Caco-2 (cell line): ENCODE results near the gene MON1A. TPM values are rescaled to one million over a fixed set of nuclear protein-coding genes. Genes with fewer than 3 reads are reported as not detected.
"Not testable (repeated sequence)": the region's sequence is repeated elsewhere in the genome, so short reads cannot be mapped to it uniquely, and the experiment has no call there.

ENCODE experiments used
- BruUV-seq: library from RNA; stranded (reverse); fragments of 400-500 nt; replicated peaks from 2 replicates; lab custom pipeline; 2021; lab: Mats Ljungman, UMichigan
- CTCF ChIA-PET: fragments of 300-600 bp; sonication (Branson Sonifier 250); formaldehyde crosslinking; loops from one replicate; lab custom pipeline; 2022; ENCODE audit warnings: antibody characterized with exemption; lab: Charles Lee
- POLR2A ChIA-PET: fragments of 300-600 bp; sonication (Branson Sonifier 250); formaldehyde crosslinking; loops from one replicate; lab custom pipeline; 2022; ENCODE audit warnings: antibody characterized with exemption; lab: Charles Lee
- DNase-seq, 2 experiments: peaks; one replicate each; pipeline versions ENCODE4 v3.0.0 to v3.0.0-alpha.2; 2020 to 2022
- H3K27me3 ChIP-seq: replicated peaks from 2 replicates; pipeline ENCODE4 v1.6.0; 2011; ENCODE audit warnings: low read length; ENCODE audit not compliant: control insufficient read depth, insufficient read depth
- H3K36me3 ChIP-seq: 2 replicates; pipeline ENCODE4 v1.5.1; 2011; ENCODE audit warnings: low read length; ENCODE audit not compliant: control insufficient read depth, insufficient read depth
- H3K4me1 ChIP-seq: fragments of 250-450 bp; sonication (Bioruptor Pico); 2 replicates; pipeline ENCODE4 v1.5.1; 2020; ENCODE audit warnings: mild to moderate bottlenecking
- H3K4me3 ChIP-seq: 2 replicates; pipeline ENCODE4 v1.5.1; 2011; ENCODE audit warnings: low read depth, mild to moderate bottlenecking, control low read depth, low read length
- H3K9me3 ChIP-seq: fragments of 250-450 bp; sonication (Bioruptor Pico); 2 replicates; pipeline ENCODE4 v1.5.1; 2020; ENCODE audit warnings: mild to moderate bottlenecking, moderate library complexity
- H3K27ac Mint-ChIP-seq: one replicate; pipeline ENCODE4 v1.8.0; 2022; ENCODE audit warnings: mixed read lengths; ENCODE audit not compliant: unreplicated experiment
- H3K27me3 Mint-ChIP-seq: one replicate; pipeline ENCODE4 v1.8.0; 2022; ENCODE audit warnings: mixed read lengths; ENCODE audit not compliant: insufficient read depth, unreplicated experiment
- H3K36me3 Mint-ChIP-seq: one replicate; pipeline ENCODE4 v1.8.0; 2022; ENCODE audit warnings: mild to moderate bottlenecking, mixed read lengths; ENCODE audit not compliant: insufficient read depth, unreplicated experiment
- H3K4me1 Mint-ChIP-seq: one replicate; pipeline ENCODE4 v1.8.0; 2022; ENCODE audit warnings: low read depth, mixed read lengths; ENCODE audit not compliant: unreplicated experiment
- H3K4me3 Mint-ChIP-seq: one replicate; pipeline ENCODE4 v1.8.0; 2022; ENCODE audit warnings: mild to moderate bottlenecking, moderate library complexity, mixed read lengths; ENCODE audit not compliant: unreplicated experiment
- H3K9me3 Mint-ChIP-seq: one replicate; pipeline ENCODE4 v1.8.0; 2022; ENCODE audit warnings: mixed read lengths; ENCODE audit not compliant: unreplicated experiment
- intact Hi-C: fragments of 100-400 bp; cut with micrococcal nuclease; formaldehyde crosslinking; loops from one replicate; pipeline ENCODE4 v1.10.0; 2022; ENCODE audit not compliant: unreplicated experiment
- total RNA-seq: library from RNA; stranded (reverse); gene quantifications from 2 replicates; pipeline ENCODE4 v1.2.3, GENCODE V29; 2022
- TF ChIP-seq, protein P1 (sequence below), 2 experiments: fragments of 200-600 bp in 1 of 2; IDR thresholded peaks; 1 replicate in 1 of 2; 2 replicates in 1 of 2; pipeline versions ENCODE4 v1.5.1 to v1.8.0; 2011 to 2022; ENCODE audit warnings: antibody characterized with exemption in 1 of 2, control low read depth in 1 of 2, inconsistent platforms in 1 of 2, low read depth in 1 of 2, low read length in 1 of 2, mild to moderate bottlenecking in 1 of 2, moderate library complexity in 1 of 2; ENCODE audit not compliant: insufficient read depth in 1 of 2, severe bottlenecking in 1 of 2, unreplicated experiment in 1 of 2

Gene MON1A
- total RNA-seq, 1 experiment from 2014 or later: 7.7 TPM

DNA sequence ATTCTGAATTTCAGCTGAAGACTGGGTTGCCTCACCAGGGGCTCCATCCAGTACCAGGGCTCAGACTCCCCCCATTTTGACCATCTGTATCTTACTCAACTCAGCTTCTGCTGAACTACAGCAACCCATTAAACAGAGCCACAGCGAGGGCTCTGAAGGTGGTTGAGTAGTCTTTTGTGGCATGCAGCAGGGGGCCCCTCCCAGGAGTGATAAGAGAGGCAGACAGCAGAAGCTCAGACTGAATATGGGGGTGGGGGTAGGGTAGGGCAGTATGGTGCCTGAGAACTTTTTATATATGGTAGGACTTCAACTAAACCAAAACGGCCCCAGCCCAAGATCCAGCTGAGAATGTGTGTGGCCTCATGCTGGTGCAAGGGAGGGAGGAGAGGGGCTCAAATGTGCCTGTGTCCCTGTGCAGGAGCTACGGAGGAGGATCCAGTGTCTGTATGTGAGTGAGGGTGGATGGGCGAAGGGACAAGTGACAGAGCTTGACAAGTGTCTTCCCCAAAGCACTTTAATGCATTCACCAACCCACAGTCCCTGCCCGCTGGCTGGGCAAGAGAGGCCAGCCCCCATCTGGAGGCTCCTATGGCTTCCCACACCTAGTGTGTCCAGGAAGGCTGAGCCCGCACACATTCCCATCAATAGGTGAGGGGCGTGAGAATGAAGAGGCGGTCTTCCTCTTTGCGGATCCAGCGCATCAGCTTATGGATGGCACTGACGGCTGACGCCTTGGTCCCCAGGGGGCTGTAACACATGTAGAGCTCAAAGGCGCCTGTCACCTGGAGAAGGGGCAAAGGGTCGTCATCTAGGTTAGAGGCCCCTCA, 21.0 kb downstream of the MON1A start:
- TF ChIP-seq, protein P1, sequence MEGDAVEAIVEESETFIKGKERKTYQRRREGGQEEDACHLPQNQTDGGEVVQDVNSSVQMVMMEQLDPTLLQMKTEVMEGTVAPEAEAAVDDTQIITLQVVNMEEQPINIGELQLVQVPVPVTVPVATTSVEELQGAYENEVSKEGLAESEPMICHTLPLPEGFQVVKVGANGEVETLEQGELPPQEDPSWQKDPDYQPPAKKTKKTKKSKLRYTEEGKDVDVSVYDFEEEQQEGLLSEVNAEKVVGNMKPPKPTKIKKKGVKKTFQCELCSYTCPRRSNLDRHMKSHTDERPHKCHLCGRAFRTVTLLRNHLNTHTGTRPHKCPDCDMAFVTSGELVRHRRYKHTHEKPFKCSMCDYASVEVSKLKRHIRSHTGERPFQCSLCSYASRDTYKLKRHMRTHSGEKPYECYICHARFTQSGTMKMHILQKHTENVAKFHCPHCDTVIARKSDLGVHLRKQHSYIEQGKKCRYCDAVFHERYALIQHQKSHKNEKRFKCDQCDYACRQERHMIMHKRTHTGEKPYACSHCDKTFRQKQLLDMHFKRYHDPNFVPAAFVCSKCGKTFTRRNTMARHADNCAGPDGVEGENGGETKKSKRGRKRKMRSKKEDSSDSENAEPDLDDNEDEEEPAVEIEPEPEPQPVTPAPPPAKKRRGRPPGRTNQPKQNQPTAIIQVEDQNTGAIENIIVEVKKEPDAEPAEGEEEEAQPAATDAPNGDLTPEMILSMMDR (IDR thresholded peaks at IDR 0.05; ENCODE audit: insufficient read depth in 1 of 2, low read depth in 1 of 2, low read length in 1 of 2, severe bottlenecking in 1 of 2, unreplicated experiment in 1 of 2): no peak
- Mint-ChIP-seq H3K27ac (no peak overlapping the region), H3K9me3 (no peaks in the 10 kb centered on the region), H3K4me1 (peaks cover 7% of the 10 kb centered on the region), H3K4me3 (no peak overlapping the region), H3K36me3 (peaks cover 10% of the 10 kb centered on the region), H3K27me3 (no peaks in the 10 kb centered on the region)
- Histone ChIP-seq H3K9me3 (no peaks in the 10 kb centered on the region), H3K36me3 (no peaks in the 10 kb centered on the region), H3K4me3 (no peak overlapping the region), H3K27me3 (no peaks in the 10 kb centered on the region), H3K4me1 (peaks cover 39% of the 10 kb centered on the region)
- no peak for DNase-seq
- intact Hi-C loops: loop anchor here (5.0 kb wide), 1 partner anchor 206 kb away; no protein-coding TSS in a partner anchor
- CTCF ChIA-PET: interaction anchor here (1.3 to 1.7 kb wide), 2 partner anchors 67 to 69 kb away, joined by 4 to 8 read pairs; no protein-coding TSS in a partner anchor
- POLR2A ChIA-PET: no interaction called here
- BruUV-seq: no TSS peak

DNA sequence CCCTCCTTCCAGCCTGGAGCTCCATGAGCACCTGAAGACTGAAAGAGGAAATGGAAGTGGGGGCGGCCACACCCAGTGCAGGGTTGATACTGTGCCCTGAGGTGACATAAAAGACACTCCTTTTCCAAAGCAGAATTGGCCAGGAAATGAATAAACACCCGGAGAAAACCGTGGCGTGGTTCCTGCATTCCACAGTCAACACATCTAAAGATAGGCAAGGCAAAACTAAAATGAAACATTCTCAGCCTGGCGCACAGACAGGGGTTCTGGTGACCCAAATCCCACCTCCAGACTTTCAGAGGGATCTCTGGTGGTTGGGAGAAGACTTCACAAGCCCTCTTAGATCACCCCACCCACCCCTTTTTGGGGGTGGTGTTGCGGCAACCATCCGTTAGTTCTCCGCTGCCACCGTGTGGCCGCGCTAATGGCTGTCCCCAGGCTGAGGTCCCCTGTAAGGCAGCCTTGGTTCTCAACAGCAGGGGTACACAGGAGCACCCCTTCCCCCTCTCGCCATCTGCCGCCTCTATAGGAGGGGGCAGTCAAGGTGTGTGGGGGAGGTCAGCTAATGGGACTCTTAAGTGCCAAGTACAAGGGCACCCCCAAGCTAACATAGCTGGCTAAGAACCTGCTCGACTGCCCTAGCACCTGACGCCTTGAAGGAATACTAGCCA, 23.4 kb downstream of the MON1A start:
- ChIA-PET POLR2A (interaction anchor here (0.6 kb wide), 1 partner anchor 120 kb away, joined by 11 read pairs; the partner anchor contains the start of gene IP6K1), CTCF (interaction anchor here (0.5 to 1.5 kb wide), 7 partner anchors 13 to 143 kb away, joined by 3 to 12 read pairs (median 4); partner anchors contain the start of genes INKA1 and MON1A)
- Mint-ChIP-seq H3K27me3 (no peaks in the 10 kb centered on the region), H3K4me1 (peaks cover 7% of the 10 kb centered on the region), H3K4me3 (peak overlapping the region; percentile 58), H3K9me3 (no peaks in the 10 kb centered on the region), H3K27ac (peak overlapping the region; percentile 71), H3K36me3 (peaks cover 10% of the 10 kb centered on the region)
- BruUV-seq: no TSS peak
- intact Hi-C loops: loop anchor here (1.0 to 5.0 kb wide), 5 partner anchors 23 to 204 kb away; partner anchors contain the start of gene MON1A
- Histone ChIP-seq H3K4me3 (no peak overlapping the region), H3K4me1 (peaks cover 46% of the 10 kb centered on the region), H3K27me3 (no peaks in the 10 kb centered on the region), H3K36me3 (no peaks in the 10 kb centered on the region), H3K9me3 (no peaks in the 10 kb centered on the region)
- TF ChIP-seq, protein P1 (IDR thresholded peaks at IDR 0.05; ENCODE audit: insufficient read depth in 1 of 2, low read depth in 1 of 2, low read length in 1 of 2, severe bottlenecking in 1 of 2, unreplicated experiment in 1 of 2): peak; percentile 69 to 90
- peak; percentile 63 to 72 for DNase-seq

DNA sequence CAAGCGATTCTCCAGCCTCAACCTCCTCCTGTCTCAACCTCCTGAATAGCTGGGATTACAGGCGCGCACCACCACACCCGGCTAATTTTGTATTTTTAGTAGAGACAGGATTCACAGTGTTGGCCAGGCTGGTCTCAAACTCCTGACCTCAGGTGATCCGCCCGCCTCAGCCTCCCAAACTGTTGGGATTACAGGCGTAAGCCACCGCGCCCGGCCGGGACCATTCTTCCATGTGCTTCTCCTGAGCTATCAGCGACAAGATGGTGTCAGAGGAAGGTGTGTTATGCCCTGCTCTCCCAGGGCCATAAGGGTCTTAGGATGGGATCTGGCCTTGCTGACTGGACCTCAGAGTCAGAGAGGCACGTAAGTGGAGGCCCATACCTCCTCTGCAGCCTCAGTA, 25.2 kb downstream of the MON1A start:
- not testable (repeated sequence) for H3K36me3 ChIP-seq, H3K27me3 Mint-ChIP-seq, DNase-seq, H3K9me3 ChIP-seq, H3K36me3 Mint-ChIP-seq, H3K4me1 Mint-ChIP-seq, BruUV-seq, H3K9me3 Mint-ChIP-seq, H3K4me3 ChIP-seq, H3K27me3 ChIP-seq
- intact Hi-C loops: loop anchor here (5.0 kb wide), 1 partner anchor 47 kb away; the partner anchor contains the start of gene TRAIP
- Mint-ChIP-seq H3K27ac (peak overlapping the region; percentile 86), H3K4me3 (peak overlapping the region; percentile 80)
- POLR2A ChIA-PET: interaction anchor here (0.6 kb wide), 1 partner anchor 28 kb away, joined by 4 read pairs; no protein-coding TSS in a partner anchor
- H3K4me1 ChIP-seq: peaks cover 57% of the 10 kb centered on the region
- CTCF ChIA-PET: interaction anchor here (1.1 kb wide), 1 partner anchor 101 kb away, joined by 5 read pairs; the partner anchor contains the start of gene INKA1
